Nephron progenitor cell (in vitro differentiated cells): ENCODE data around the gene L3MBTL3.

Source experiments
- DNase-seq: peaks from one replicate; pipeline ENCODE4 v3.0.0; 2021
- H3K27ac Mint-ChIP-seq: 2 replicates; pipeline ENCODE4 v1.8.0; 2021; ENCODE audit warnings: mild to moderate bottlenecking, moderate library complexity, mixed read lengths
- H3K27me3 Mint-ChIP-seq: 2 replicates; pipeline ENCODE4 v1.8.0; 2021; ENCODE audit warnings: mild to moderate bottlenecking, low read depth, mixed read lengths; ENCODE audit not compliant: poor library complexity
- H3K36me3 Mint-ChIP-seq: 2 replicates; pipeline ENCODE4 v1.8.0; 2021; ENCODE audit warnings: low read depth, mixed read lengths
- H3K4me1 Mint-ChIP-seq: 2 replicates; pipeline ENCODE4 v1.8.0; 2021; ENCODE audit warnings: mixed read lengths
- H3K4me3 Mint-ChIP-seq: 2 replicates; pipeline ENCODE4 v1.8.0; 2021; ENCODE audit warnings: mild to moderate bottlenecking, moderate library complexity, mixed read lengths
- H3K9me3 Mint-ChIP-seq: 2 replicates; pipeline ENCODE4 v1.8.0; 2021; ENCODE audit warnings: mild to moderate bottlenecking, moderate library complexity, mixed read lengths
- TF ChIP-seq, protein P1 (sequence below): fragments of 200-600 bp; sonication (generic); IDR thresholded peaks from 2 replicates; pipeline ENCODE4 v1.5.0; 2021; ENCODE audit warnings: antibody characterized with exemption

Gene L3MBTL3

DNA sequence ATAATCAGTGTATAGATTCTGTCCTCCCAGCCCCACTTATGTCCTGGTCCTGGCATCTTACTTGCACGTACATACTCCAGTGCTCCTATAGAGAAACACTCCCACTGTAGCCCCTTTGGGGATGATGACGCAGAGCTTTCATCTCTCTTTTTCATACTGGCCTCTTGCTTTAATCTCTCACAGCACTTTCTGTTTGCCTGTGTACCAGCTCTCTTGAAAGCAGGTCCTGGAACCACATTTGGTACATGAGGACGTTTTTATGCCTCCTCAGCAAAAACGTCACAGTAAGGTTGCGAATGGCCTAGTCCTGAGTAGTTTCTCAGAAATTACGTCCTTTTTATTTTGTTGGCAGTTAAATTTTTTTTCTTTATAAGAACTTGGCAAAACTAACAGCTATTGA, 10.8 kb downstream of the L3MBTL3 start:
- DNase-seq = no peak
- no peak overlapping the region for H3K27ac Mint-ChIP-seq
- H3K9me3 Mint-ChIP-seq = no peaks in the 10 kb centered on the region
- no peak overlapping the region for H3K4me3 Mint-ChIP-seq
- TF ChIP-seq, protein P1, sequence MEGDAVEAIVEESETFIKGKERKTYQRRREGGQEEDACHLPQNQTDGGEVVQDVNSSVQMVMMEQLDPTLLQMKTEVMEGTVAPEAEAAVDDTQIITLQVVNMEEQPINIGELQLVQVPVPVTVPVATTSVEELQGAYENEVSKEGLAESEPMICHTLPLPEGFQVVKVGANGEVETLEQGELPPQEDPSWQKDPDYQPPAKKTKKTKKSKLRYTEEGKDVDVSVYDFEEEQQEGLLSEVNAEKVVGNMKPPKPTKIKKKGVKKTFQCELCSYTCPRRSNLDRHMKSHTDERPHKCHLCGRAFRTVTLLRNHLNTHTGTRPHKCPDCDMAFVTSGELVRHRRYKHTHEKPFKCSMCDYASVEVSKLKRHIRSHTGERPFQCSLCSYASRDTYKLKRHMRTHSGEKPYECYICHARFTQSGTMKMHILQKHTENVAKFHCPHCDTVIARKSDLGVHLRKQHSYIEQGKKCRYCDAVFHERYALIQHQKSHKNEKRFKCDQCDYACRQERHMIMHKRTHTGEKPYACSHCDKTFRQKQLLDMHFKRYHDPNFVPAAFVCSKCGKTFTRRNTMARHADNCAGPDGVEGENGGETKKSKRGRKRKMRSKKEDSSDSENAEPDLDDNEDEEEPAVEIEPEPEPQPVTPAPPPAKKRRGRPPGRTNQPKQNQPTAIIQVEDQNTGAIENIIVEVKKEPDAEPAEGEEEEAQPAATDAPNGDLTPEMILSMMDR = no peak
- H3K4me1 Mint-ChIP-seq = peaks cover 3% of the 10 kb centered on the region
- H3K27me3 Mint-ChIP-seq = no peaks in the 10 kb centered on the region
- H3K36me3 Mint-ChIP-seq = peaks cover 47% of the 10 kb centered on the region

DNA sequence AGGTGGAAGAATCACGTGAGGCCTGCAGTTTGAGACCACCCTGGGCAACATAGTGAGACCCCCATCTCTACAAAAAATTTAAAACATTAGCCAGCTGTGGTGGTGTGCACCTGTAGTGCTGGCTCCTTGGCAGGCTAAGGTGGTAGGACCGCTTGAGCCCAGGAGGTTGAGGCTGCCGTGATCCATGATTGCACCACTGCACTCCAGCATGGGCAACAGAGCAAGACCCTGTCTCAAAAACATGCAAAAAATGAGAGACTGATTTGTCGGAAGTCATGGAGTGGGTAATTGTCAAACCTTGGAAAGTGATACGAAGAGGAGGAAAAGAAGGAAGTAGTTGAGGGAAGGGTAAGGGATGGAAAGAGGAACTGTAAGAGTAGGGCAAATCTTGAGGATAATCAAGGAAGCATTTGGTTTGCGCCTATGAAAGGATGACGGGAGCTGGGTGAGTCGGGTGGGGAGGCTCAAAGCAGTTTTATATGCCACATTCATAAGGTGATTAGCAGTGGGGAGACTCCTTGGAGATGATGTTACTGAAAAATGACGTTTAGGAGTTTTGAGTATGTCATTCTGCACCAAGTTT, 14.5 kb downstream of the L3MBTL3 start:
- TF ChIP-seq, protein P1 = no peak
- H3K9me3 Mint-ChIP-seq = no peaks in the 10 kb centered on the region
- no peak overlapping the region for H3K27ac Mint-ChIP-seq
- DNase-seq = no peak
- H3K4me1 Mint-ChIP-seq = peaks cover 21% of the 10 kb centered on the region
- H3K27me3 Mint-ChIP-seq = no peaks in the 10 kb centered on the region
- H3K4me3 Mint-ChIP-seq = no peak overlapping the region
- H3K36me3 Mint-ChIP-seq = peaks cover 33% of the 10 kb centered on the region

DNA sequence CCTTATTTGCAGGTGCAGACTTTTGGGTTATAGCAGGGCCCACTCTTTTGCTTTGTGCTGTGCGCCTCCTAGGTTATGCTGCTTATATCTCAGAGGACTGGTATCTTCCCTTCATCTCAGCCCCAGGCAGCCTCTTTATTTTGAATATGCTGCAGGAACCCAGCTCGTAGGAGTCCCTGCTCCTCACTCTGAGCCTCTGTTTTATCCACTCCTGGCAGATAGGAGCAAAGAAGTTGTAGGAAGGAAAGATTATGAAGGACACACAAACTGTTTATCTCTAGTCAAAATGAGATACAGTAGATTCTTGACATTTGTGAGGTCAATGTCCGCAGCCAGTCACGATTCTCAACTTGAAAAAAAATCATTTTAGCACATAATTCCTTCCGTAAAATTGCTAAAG, 15.6 kb downstream of the L3MBTL3 start:
- Mint-ChIP-seq H3K36me3 (peaks cover 33% of the 10 kb centered on the region), H3K9me3 (no peaks in the 10 kb centered on the region), H3K4me1 (peaks cover 21% of the 10 kb centered on the region), H3K27me3 (no peaks in the 10 kb centered on the region), H3K27ac (peak overlapping the region; percentile 77), H3K4me3 (no peak overlapping the region)
- TF ChIP-seq, protein P1 = no peak
- no peak for DNase-seq

DNA sequence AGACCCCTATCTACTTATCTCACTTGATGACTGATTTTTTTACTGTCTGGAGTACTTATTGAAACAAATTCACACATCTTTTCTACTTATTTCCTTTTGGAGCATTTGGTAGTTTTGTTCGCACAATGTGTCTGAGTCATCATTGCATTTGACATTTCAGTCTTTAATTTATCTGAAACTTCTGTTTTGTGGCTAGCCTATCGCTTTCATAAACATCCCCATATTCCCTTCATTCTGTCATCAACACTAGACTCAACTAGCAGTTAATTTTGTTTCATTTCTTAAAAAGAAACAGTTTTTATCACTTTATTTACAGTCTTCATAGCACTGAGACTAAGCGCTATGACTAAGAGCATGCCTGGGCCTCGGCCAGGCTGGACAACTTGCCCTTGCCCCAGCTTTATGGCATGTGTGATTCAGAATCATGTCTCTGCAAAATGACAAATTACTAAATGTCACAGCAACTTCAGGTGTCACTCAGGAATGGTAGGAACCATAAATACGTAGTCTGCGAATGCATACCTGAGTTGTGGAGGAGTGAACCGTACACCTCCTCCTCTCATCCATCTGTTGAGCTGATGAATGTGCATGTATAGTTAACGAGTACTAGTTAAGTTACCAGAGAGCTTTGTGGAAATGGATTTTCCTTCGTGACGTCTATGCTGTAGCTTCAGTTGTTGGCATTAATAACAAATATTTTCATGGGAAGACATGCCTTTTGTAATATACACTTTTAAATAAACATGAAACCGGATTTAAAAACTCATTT, 16.2 kb downstream of the L3MBTL3 start:
- Mint-ChIP-seq H3K4me1 (peaks cover 21% of the 10 kb centered on the region), H3K36me3 (peaks cover 29% of the 10 kb centered on the region), H3K27ac (peak overlapping the region; percentile 77), H3K4me3 (no peak overlapping the region), H3K9me3 (no peaks in the 10 kb centered on the region), H3K27me3 (no peaks in the 10 kb centered on the region)
- TF ChIP-seq, protein P1 = no peak
- no peak for DNase-seq

DNA sequence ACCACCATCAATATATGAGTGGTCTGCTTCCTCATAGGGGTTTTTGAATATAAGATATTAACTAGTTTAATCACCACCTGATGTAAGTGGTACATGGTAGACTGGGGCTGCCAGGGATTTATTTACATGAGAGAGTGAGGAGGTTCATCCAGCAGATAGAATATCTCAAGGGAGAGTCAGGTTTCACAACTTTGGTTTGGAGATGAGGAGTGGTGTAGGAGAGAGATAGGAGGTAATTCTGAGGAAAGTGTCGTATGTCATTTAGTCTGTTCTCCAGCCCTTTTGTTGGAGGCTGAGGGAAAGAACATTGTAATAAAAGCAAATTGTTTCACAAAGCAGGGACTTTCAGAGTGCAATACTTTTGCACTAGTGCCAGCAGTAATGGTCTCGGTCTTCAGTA, 16.8 kb downstream of the L3MBTL3 start:
- Mint-ChIP-seq H3K36me3 (peaks cover 31% of the 10 kb centered on the region), H3K9me3 (no peaks in the 10 kb centered on the region), H3K4me1 (peaks cover 21% of the 10 kb centered on the region), H3K4me3 (no peak overlapping the region), H3K27ac (peak overlapping the region; percentile 54), H3K27me3 (no peaks in the 10 kb centered on the region)
- no peak for DNase-seq
- TF ChIP-seq, protein P1 = no peak
